GM12873 (cell line): ENCODE data around the gene POLR1B.

Source experiments
- TF ChIP-seq, protein P1 (sequence below): IDR thresholded peaks from 2 replicates; pipeline ENCODE4 v1.5.1; 2012; ENCODE audit warnings: low read depth, mild to moderate bottlenecking, moderate library complexity, low read length, control low read depth; ENCODE audit not compliant: insufficient read depth; ENCODE audit errors: missing control alignments

Gene POLR1B

GRCh38 chr2:112542123-112542983 lies at the start of gene POLR1B:
POLR1B (plus strand) TSS chr2:112542465; CDS start chr2:112542495, 30 bp downstream.
- TF ChIP-seq, protein P1, sequence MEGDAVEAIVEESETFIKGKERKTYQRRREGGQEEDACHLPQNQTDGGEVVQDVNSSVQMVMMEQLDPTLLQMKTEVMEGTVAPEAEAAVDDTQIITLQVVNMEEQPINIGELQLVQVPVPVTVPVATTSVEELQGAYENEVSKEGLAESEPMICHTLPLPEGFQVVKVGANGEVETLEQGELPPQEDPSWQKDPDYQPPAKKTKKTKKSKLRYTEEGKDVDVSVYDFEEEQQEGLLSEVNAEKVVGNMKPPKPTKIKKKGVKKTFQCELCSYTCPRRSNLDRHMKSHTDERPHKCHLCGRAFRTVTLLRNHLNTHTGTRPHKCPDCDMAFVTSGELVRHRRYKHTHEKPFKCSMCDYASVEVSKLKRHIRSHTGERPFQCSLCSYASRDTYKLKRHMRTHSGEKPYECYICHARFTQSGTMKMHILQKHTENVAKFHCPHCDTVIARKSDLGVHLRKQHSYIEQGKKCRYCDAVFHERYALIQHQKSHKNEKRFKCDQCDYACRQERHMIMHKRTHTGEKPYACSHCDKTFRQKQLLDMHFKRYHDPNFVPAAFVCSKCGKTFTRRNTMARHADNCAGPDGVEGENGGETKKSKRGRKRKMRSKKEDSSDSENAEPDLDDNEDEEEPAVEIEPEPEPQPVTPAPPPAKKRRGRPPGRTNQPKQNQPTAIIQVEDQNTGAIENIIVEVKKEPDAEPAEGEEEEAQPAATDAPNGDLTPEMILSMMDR, result no peak

DNA sequence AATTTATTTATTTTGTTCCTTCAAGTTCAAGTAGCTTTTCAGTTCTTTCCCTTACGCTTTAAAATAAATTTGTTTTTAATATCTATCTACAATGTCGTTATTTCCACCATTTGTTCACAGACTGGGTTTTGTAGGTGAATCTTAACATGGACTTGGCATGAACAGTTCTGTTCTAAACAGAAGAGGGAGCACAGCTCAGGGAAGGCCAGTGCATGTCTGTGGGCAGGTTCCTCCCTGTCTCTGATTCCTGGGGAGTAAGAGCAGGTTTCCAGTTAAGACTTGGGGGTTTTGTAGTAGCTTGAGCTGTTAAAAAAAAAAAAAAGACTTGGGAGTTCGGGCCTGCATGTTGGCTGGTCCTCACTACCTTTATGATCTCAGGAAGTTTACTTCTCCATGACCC lies 49.2 kb upstream of the POLR1B start:
- TF ChIP-seq, protein P1, result no peak

- TF ChIP-seq, protein P1, result no peak
These were observed 48.2 kb upstream of the POLR1B start for GRCh38 chr2:112493858-112494648.

- TF ChIP-seq, protein P1, result no peak
These were observed 47.4 kb upstream of the POLR1B start for GRCh38 chr2:112494828-112495227.

GRCh38 chr2:112500850-112501484 lies 41.3 kb upstream of the POLR1B start:
- TF ChIP-seq, protein P1, result peak; percentile 45

- TF ChIP-seq, protein P1, result no peak
These were observed 25.5 kb upstream of the POLR1B start for GRCh38 chr2:112516801-112517200.

DNA sequence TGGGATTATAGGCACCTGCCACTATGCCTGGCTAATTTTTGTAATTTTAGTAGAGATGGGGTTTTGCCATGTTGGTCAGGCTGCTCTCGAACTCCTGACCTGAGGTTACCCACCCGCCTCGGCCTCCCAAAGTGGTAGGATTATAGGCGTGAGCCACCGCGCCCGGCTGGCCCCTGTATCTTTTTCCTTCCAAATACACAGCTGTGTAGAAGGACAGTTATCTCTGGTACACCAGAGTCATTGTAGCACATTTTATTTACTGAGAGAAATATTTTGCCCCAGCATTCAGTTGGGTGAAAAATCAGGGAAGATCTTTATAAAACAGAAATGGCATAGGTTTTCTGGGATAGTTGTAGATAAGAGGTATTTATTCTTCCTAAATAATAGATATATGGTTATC lies 23.5 kb upstream of the POLR1B start:
- TF ChIP-seq, protein P1, result no peak
